HG02759 (cell line): ENCODE measurements around the gene SSTR1.
"Not testable (repeated sequence)": the region's sequence is repeated elsewhere in the genome, so short reads cannot be mapped to it uniquely, and the experiment has no call there.

ENCODE experiments used
- ATAC-seq: cut with Tn5 transposase; IDR thresholded peaks from one replicate; pipeline ENCODE4 v1.9.1; 2021; ENCODE audit warnings: mild to moderate bottlenecking, moderate library complexity; ENCODE audit not compliant: unreplicated experiment

The SSTR1 gene, protein sequence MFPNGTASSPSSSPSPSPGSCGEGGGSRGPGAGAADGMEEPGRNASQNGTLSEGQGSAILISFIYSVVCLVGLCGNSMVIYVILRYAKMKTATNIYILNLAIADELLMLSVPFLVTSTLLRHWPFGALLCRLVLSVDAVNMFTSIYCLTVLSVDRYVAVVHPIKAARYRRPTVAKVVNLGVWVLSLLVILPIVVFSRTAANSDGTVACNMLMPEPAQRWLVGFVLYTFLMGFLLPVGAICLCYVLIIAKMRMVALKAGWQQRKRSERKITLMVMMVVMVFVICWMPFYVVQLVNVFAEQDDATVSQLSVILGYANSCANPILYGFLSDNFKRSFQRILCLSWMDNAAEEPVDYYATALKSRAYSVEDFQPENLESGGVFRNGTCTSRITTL

DNA sequence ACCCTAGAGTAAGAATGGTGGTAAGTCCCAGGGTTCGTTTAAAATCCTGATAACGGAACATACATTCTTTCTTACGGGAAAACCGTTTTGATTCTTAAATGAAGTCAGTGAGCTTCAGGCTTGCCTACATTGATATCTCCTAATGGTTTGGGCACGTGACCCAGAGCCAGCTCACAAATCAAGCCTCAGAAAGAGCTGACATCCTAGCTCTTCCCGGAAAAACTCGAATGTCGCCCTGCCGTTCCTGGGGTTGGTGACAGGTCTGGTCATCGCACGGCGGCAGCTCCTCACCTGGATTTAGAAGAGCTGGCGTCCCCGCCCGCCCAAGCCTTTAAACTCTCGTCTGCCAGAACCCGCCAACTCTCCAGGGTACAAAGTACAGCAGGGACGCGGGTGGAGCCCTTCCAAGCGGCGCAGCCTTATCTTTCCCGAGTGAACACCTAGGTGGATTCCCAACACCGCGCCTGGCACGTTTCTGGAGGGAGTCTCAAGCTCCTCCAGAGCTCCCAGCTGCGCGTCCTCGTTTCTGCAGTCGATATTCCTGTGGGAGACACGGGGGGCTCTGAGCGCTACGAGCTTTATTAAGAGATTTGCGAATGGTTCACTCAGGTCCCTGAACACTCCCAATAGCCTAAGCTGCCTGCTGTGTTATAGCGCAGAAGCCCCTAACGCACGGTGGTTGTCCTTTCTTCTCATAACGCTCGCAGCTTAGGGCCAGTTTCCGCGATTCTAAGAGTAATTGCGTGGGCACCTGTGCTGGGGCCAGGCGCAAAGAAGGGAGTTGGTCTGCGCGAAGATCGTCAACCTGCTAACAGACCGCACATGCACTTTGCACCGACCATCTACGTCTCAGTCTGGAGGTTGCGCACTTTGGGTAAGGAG, at the start of gene SSTR1:
Gene SSTR1 (plus strand): TSS at position 169 of the 882 bp plus-strand sequence. CDS start 1,486 bp downstream, outside the sequence.
- ATAC-seq, result no peak

DNA sequence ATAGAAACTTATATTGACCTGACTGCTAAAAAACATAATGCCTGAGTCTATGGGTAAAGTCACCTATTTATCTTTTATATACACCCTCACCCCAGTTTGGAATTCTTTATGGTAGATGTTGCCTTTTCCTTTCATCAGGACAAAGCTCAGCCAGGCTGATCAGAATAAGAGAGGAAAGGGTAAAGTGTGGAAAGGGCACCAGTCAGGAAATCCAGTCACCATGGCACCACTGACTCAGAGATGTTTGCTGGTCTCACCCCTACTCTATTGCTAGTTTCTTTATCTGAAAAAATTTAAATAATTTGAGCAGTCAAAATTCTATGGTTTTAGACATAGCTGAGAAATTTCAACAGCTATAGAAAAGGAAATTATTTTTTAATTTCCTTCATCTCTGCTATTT, 49.2 kb upstream of the SSTR1 start:
- no peak for ATAC-seq

DNA sequence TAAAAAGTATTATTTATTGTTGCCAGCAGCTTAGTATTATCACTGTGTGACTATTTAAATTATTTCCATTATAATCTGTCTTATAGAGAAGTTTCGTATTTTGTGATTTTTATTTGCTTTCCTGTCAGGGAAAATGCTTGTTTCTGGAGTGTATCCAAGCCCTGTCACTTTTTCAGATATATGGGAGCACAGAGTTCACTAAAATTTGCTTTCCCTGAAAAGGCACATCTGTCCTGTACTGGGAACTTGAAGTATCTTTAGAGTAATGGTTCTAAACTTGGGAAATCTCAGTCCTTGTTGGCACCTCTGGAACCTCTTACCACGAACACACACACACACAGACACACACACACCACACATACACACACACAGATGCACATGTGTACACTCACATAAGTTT, 39.3 kb upstream of the SSTR1 start:
- no peak for ATAC-seq

DNA sequence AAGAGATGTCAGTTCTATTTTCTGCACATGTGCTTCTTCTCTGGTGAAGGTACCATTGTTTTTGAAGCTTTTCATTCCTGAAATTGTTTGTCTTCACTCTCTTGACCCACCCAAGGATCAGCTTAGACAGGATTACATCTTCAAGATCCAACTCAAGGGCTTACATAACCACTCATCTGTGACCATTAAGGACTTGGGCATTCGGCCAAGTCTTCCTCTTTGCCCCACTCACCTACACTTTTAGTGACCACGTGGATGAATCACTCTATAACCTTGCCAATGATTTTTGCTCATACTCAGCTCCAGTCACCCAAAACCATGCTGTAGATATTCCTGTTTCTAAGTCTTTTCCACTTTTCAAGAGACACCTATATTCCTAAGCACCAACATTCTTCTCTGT, 36.5 kb upstream of the SSTR1 start:
- no peak for ATAC-seq

DNA sequence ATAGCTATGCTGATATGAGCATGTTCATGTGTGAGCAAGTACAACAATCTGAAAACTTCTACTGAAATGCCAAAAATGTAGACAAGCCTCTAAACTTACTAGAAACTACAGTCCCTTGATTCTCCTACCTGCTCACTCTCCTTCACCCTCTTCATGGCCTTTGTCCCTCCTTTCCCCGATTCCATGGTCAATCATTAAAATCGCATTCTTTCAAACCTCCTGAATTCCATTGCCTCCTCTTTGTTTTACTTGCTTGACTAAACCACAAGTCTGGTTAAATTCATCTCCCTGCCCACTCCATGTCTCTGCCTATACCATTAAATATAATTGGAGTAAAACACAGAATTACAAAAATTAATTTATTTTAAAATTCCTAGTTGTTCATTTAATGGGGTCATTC, 33.0 kb upstream of the SSTR1 start:
- no peak for ATAC-seq

DNA sequence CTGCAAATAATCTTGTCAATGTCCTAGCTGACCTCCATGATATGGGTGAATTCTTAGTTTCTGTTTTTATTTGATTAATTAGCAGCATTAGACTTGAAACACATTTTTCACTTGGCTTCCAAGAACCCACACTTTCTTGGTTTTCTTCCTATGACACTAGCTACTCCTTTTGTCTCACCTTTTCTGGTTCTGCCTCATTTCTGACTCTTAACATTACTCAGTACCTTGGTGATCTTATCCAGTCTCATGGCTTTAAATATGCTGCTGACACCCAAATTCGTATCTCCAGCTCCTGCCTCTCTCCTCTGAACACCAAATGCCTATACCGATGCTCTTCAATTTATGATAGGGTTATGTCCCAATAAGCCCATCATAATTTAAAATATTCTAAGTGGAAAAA, 32.0 kb upstream of the SSTR1 start:
- no peak for ATAC-seq

DNA sequence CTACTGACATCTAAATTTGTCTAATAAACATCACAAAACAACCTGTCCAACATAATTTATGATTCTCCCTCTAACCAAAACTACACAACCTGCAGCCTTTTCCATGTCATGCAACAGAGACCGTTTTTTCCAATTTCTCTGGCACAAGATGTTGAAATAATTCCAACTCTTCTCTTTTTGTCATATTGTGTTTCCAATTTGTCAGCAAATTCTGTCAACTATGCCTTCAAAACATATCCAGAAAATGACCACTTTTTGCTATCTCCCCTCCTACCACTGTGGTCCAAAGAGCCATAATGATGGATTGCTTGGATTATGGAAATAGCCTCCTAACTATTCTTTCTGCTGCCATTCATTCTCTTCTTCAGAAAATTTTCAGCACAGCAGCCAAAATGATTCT, 31.3 kb upstream of the SSTR1 start:
- ATAC-seq, result no peak

DNA sequence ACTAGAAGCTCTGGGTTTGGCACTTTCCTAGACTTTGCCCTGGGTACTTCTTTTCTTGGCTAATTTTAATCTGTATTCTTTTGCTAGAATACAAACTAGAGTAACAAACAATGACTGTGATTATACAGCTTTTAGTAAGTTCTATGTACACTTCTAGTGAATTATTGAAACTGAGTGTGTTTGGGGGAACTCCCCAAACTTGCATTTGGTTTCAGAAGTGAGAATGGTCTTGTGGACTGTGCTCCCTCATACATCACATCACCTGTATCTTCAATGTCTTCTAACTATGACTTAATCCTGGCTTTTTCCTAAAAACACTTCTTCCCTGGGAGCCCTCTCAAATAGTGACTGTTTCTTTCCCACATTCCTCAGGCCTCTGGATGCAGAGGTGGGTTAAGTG, 23.6 kb upstream of the SSTR1 start:
- no peak for ATAC-seq

DNA sequence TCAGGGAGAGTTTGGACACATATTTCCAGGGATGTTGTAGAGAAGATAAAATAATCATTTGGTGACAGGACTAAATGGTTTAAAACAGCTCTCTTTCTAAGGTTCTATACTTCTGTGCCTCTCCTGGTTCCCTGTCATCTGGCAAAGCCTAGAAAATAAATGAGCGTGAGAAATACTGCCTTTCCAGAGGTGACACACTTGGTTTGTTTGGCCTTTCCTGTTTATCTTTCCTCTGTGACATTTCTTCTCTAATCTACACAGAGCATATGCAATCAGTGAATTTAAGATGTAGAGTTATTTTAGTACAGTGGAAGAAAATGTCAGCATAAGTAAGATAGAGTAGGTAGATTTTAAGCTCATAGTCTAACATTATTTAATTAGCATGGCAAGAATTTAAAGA, 22.0 kb upstream of the SSTR1 start:
- no peak for ATAC-seq

DNA sequence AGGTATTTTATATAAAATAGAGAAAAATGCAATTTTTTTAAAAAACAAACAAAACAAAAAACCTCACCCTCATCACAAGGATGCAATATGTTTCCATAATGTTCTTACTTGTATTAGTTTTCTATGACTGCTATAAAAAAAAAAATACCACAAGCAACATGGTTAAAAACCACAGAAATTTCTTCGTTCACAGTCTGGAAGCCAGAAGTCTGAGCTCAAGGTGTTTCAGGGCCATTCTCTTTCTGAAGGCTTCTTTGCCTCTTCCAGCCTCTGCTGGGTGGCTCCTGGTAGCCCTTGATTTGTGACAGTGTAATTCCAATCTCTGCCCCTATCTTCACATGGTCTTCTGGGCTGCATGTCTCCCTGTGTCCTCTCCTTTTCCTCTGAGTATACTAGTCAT, 21.5 kb upstream of the SSTR1 start:
- no peak for ATAC-seq

DNA sequence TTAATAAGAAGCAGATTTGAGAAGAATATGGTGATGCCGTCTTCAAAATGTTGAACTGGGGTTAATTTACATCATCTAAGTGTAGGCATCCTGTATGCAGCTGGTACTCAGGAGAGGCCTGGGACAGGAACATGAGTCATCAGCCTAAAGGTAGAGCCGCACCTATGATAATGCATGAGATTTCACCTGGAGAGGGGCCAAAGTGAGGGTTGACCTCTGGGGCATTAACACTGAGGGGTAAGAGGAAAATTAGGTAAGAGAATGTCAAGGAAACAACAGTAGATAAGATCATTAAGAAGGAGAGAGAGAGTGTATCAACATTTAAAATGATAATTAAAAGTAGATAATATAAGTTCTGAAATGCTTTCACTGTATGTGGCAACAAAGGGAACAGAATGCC, 20.2 kb upstream of the SSTR1 start:
- no peak for ATAC-seq

DNA sequence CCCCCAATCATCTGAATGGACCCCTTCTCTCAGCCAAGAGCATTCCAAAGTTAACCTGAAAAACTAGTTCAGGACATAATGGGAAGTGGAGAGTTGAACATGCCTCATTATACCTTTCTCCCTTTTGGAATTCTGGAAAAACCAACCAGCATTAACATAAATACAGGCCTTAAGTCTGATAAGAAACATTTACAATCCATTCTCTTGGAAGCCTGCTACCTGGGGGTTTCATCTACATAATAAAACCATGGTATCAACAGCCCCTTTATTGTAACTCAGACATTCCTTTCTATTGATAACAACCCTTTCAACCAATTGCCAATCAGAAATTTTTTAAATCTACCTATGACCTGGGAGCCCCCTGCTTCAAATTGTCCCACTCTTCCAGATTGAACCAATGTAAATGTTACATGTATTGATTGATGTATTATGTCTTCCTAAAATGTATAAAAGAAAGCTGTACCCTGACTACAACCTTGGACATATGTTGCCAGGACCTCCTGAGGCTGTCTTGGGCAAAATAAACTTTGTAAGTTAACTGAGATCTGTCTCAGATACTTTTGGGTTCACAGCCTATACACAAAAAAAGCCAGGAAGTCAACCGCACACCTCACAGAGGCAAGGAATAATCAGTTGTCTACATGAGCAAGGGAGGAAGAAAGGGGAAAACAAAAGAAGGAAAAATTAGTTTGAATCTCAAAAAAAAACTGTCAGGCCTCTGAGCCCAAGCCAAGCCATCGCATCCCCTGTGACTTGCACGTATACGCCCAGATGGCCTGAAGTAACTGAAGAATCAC, 17.6 kb upstream of the SSTR1 start:
- ATAC-seq, result no peak

DNA sequence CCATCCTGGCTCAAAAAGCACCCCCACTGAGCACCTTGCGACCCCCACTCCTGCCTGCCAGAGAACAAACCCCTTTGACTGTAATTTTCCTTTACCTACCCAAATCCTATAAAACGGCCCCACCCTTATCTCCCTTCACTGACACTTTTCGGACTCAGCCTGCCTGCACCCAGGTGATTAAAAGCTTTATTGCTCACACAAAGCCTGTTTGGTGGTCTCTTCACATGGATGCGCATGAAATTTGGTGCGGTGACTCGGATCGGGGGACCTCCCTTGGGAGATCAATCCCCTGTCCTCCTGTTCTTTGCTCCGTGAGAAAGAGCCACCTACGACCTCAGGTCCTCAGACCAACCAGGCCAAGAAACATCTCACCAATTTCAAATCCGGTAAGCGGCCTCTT, 16.9 kb upstream of the SSTR1 start:
- ATAC-seq, result not testable (repeated sequence)

DNA sequence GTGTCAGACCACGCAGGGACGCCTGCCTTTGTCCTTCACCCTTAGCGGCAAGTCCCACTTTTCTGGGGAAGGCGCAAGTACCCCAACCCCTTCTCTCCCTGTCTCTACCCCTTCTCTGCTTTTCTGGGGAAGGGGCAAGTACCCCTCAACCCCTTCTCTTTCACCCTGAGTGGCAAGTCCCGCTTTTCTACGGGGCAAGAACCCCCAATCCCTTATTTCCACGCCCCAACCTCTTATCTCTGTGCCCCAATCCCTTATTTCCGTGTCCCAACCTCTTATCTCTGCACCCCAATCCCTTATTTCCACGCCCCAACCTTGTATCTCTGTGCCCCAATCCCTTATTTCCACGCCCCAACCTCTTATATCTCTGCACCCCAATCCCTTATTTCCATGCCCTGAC, 16.2 kb upstream of the SSTR1 start:
- not testable (repeated sequence) for ATAC-seq

DNA sequence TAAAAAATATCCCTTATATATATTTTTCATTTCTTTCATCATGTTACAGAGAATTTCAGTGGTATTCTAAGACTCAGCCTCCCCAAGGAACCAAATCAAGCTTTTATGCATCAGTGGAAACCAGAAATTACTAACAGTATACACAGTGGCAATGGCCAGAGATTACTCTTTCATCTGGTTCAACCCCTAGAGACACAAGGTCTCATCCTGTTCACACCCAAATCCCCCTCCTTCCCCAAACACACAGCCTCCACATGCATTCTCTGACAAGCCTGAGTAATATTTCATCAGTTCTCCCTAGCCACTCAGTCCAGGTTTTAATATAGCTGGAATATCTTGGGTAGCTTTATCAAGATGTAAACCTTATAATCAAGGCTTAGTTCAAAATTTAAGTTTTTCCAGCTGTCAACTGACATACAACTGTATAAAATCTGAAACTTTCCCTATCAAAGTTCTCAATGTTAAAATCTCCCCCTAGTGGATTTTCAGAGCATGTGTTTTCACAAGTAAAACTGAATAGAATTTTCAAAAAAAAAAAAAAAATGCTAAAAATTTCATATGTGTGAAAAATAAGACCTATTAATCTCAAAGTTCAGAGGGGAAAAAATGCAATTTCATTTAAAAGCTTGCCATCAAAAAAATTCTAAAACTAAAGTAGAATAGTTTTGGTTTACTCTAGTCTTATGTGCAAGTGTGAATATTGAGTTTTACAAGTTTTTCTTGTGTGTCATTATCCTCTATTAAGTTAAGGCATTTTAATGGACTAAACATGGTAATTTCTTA, 10.5 kb upstream of the SSTR1 start:
- ATAC-seq, result no peak

DNA sequence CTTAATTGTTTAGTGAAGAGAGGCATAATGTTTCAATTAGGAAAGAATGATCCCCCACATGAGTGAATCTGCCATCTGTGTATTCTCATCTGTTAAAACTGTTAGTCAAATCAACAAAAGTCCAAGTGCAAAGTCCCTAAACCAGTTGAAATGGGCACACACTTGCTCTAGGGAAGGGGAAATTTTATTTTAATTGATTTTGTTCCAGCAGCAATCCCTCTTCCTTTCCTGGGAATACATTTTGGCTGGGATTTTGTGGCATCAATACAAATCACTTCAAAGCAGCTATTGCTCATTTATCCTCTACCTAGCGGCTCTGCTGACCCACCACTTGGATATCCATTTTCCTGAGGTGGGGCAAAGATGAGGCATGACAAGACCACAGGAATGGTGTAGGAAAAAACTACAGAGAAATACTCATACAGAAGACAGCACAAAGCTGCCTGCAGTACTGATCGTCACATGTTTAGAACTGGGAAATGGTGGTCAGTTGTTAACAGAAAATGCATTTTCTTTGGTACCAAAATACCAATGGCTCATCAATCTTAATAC, 9.8 kb upstream of the SSTR1 start:
- no peak for ATAC-seq

DNA sequence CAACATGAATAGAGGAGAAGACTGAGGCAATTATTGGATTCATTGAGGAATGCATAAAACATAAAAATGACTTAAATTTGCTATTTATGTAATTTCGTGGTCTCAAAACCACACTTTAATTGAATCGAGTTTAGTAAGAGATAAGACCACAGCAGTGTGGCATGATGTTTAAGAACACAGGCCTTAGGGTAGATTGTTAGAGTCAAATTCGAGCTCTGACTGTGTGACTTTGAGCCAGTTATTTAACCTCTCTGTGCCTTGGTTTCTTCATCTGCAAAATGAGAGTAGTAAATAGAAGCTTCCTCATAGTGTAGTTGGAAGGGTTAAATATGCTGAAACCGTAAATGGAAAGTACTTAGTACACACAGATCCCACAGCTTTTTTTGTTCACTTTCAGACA, 9.3 kb upstream of the SSTR1 start:
- ATAC-seq, result no peak

DNA sequence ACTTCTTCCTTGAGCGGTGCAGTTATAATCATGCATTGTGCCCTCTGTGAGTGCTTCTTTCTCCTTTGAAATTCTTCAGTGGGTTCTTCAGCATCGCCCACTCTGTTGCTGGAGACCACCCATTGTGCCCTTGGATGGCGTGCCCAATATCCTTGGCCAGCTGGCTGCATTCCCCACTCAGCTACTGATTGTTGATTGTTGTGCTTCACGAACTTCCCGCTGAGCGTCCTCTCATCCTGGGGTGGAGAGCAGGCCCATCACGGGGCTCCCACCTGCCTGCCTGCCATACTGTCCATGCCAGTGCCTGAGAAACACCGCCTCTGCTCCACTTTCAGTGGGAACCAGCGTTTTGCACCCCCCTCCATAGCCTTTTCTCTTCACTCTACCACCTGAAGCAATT, 8.6 kb upstream of the SSTR1 start:
- ATAC-seq, result no peak

DNA sequence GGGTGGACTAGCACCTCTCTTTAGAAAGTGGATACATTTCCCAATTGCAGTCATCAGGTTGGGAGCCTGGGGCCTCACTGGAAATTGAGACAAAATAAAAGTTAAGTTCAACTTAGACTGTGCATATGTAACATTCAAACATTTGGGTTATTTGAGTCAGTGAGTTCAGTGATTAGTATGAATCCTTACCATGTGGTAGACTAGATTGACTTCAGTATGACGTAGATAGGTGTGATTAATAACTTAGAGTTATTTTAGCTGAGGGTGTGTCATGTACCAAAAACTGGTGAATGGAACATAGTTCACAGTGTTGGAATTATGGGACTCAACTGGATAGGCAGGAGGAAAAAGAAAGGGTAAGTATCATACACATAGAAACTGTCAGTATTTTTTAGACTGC, 8.0 kb upstream of the SSTR1 start:
- no peak for ATAC-seq

DNA sequence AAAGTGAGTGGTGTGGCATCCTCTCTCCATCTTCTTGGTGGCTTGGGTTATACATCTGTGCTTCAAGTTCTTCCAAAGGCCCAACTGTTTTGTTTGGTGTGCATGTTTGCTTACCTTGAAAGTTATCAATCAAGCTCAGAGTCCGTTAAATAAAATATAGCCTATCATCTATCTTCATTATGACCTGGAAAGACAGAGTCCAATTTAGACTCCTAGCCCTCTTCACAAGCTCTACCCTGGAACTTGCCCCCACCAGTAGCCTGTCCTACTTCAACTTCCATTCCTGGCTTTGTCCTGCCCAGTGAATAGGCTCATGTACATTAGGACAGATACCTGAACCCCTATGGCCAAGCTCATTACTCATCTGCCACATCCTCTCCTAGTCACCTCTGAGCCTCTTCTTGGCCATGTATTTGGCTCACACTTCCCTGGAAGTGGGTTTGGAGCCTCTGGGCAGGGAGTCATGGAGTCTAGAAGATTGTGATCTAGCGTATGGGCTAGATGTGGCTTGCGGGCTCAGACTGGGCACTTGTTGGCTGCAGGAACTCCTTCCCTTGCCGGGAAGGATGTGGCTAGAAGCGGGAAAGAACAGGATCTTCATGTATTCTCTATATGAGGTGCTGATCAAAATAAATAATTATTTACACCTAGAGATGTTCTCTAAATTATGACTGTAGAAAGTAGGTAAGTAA, 6.4 kb upstream of the SSTR1 start:
- ATAC-seq, result no peak
